CD4-positive, alpha-beta T cell treated with Interleukin-4 for 4 hours (primary cell): ENCODE data around the gene PLAAT2.

Experiments
- DNase-seq: peaks from one replicate; pipeline ENCODE4 v3.0.0-alpha.2; 2020

PLAAT2 gene

GRCh38 chr11:63512816-63513215 lies 50.4 kb downstream of the PLAAT2 start:
- DNase-seq: no peak

GRCh38 chr11:63511048-63511748 lies 52.0 kb downstream of the PLAAT2 start:
- no peak for DNase-seq

- no peak for DNase-seq
These were observed 52.7 kb downstream of the PLAAT2 start for GRCh38 chr11:63510360-63511047.

GRCh38 chr11:63508745-63509144 lies 54.4 kb downstream of the PLAAT2 start:
- DNase-seq: no peak

GRCh38 chr11:63508009-63508408 lies 55.2 kb downstream of the PLAAT2 start:
- no peak for DNase-seq

- DNase-seq: no peak
These were observed 55.7 kb downstream of the PLAAT2 start for GRCh38 chr11:63507511-63507910.

- DNase-seq: no peak
These were observed 56.3 kb downstream of the PLAAT2 start for GRCh38 chr11:63506876-63507275.

- DNase-seq: no peak
These were observed 57.2 kb downstream of the PLAAT2 start, which contains the start of gene LGALS12 for GRCh38 chr11:63505857-63506528. Gene LGALS12, plus strand, starts transcription at chr11:63506084. Its CDS starts 375 bp downstream, at chr11:63506459.

GRCh38 chr11:63504933-63505586 lies 58.1 kb downstream of the PLAAT2 start:
- DNase-seq: no peak

- no peak for DNase-seq
These were observed 59.1 kb downstream of the PLAAT2 start for GRCh38 chr11:63504054-63504453.

GRCh38 chr11:63503492-63503891 lies 59.7 kb downstream of the PLAAT2 start:
- no peak for DNase-seq
